ENCODE results near the gene NANOS3.

GRCh38 chr19:13918726-13919411 lies 41.9 kb downstream of the NANOS3 start:
- TF ChIP-seq CTCF (IDR thresholded peaks at IDR 0.05) (no peak), POLR2A (IDR thresholded peaks at IDR 0.05) (no peak)
